GM19099 (cell line): ENCODE measurements around the gene LAMTOR4.

Source experiments
- POLR2A ChIP-seq: IDR thresholded peaks from 3 replicates; pipeline ENCODE4 v1.6.1; 2011; ENCODE audit warnings: low read depth; ENCODE audit not compliant: insufficient read length; ENCODE audit errors: extremely low read depth

The LAMTOR4 gene

GRCh38 chr7:100130608-100131453 is 17.9 kb upstream of the LAMTOR4 start:
- TF ChIP-seq POLR2A: no peak

DNA sequence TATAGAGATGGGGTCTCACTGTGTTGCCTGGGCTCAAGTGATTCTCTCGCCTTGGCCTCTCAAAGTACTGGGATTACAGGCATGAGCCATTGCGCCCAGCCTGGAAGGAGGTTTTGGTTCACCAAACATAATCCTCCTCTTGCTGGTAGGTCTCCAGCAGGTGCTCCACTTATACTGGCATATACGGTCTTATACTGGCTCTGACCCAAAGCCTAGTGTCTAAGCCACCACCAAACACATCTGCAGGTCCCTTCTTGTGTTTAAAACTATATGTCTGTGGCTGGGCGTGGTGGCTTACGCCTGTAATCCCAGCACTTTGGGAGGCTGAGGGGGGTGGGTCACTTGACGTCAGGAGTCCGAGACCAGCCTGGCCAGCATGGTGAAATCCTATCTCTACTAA is 16.6 kb upstream of the LAMTOR4 start:
- no peak for TF ChIP-seq POLR2A

DNA sequence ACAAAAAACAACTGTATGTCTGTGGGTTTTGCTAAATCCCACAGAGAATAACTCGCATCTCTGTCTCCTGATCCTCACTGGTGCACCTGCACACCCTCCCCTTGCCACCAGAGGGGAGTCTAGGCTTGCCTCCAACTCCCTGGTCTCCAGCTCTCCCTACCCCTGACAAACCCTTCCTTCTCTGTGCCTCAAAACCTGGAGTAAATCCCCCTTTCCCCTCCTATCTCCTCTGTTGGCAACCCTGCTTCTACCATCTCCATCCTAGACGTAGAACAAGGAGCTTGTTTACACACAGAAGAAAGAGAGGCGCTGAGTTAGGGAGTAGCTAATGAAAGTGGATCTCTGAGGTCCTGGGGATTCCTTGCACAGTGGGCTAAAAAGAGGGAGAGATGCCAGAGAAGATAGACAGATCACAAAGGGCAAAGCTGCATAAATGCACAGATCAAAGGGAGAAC is 16.0 kb upstream of the LAMTOR4 start:
- TF ChIP-seq POLR2A: no peak

DNA sequence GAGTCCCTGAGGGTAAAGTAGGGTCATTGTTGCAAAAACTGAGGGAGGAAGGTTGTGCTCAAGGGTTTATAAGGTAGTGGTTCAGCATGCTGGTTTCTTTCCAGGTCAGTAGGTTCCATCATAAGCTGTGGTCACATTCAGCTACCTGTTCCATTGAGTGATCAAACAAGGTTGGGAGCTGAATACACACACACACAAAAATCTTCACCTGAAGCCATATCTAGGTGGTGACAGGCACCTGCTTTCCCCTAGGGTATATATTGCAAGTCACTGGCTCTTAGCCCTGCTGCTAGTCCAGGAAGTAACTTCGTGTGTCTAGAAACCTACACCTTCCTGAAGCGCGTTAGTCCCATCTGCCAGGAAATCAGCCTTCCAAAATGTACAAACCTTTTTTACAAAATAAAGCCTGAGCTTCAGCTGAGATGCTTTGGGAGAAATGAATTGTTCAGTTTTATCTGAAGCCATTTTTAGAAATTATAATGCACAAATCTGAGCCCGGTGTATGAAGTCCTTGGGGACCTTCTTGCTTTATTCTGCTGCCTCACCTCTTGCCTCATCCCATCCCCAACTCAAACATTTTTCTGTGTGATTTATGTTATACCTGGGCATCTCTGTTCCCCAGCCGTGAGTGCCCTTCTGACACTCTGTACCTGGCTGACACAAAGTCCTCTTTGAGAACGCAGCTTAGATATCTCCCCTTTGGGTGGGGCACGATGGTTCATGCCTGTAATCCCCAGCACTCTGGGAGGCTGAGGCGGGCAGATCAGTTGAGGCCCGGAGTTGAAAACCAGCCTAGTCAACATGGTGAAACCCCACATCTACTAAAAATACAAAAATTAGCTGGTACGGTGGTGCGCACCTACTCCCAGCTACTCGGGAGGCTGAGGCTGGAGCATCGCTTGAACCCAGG is 10.6 kb upstream of the LAMTOR4 start:
- TF ChIP-seq POLR2A: no peak

DNA sequence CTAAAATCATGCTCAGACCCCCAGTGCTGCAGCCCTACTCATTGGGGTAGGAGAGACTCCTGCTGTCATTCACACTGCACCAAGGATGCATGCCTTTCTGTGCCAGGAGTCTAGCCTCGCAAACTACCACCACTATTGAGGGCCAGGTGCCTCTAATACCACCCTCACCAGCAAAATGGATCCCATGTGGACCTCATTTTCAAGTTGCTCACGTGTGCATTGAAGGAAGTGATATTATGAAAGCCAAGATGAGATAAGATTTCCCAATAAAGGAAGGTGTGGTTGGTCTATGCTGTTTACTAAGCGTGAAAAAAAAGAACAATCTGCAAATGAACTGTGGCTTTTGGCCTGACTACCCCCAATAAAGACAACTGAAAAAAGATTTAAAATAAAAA is 7.2 kb upstream of the LAMTOR4 start:
- no peak for TF ChIP-seq POLR2A

DNA sequence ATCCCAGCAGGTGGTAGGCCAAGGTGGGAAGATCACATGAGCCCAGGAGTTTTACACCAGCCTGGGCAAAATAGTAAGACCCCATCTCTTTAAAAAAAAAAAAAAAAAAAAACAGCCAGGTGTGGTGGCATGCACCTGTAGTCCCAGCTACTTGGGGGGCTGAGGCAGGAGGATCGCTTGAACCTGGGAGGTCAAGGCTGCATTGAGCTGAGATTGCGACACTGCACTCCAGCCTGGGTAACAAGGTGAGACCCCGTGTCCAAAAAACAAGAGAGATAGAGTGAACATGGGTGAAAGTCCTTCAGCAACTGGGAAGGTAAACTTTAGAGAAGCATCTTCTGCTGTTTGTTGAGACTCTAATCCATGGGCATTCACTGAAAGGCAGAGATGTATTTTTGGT is 6.3 kb upstream of the LAMTOR4 start:
- TF ChIP-seq POLR2A: no peak

GRCh38 chr7:100147278-100147677 is 1.4 kb upstream of the LAMTOR4 start:
- TF ChIP-seq POLR2A: no peak

GRCh38 chr7:100148225-100148558 is 526 bp upstream of the LAMTOR4 start:
- no peak for TF ChIP-seq POLR2A

DNA sequence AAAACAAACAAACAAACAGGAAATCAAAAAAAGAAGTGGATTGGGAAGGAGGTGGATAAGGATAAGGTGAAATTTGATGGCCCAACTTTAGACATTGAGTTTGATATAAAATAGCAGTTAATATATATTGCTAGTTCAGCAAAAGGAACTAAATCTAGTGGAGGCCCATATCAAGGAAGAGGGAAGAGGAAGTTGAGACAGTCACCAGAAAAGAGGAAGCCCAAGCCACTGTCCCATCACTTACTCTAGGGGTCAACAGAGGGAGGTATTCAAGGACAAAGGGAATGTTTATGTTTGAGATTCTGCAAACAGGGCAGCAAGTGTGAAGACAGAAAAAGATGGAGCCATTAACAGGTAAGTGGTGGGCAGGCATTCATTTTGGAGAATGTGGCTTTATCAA is 3.7 kb downstream of the LAMTOR4 start:
- TF ChIP-seq POLR2A: no peak

GRCh38 chr7:100152937-100153666 is 4.4 kb downstream of the LAMTOR4 start:
- TF ChIP-seq POLR2A: no peak

- no peak for TF ChIP-seq POLR2A
Observed at GRCh38 chr7:100153708-100154535, 5.2 kb downstream of the LAMTOR4 start.

- TF ChIP-seq POLR2A: no peak
Observed at GRCh38 chr7:100154651-100155491, 6.2 kb downstream of the LAMTOR4 start.

- no peak for TF ChIP-seq POLR2A
Observed at GRCh38 chr7:100155553-100156317, 7.0 kb downstream of the LAMTOR4 start.

- no peak for TF ChIP-seq POLR2A
Observed at GRCh38 chr7:100156331-100157068, 7.8 kb downstream of the LAMTOR4 start.
